Measurements from ENCODE around the gene PEA15.

PEA15 gene

DNA sequence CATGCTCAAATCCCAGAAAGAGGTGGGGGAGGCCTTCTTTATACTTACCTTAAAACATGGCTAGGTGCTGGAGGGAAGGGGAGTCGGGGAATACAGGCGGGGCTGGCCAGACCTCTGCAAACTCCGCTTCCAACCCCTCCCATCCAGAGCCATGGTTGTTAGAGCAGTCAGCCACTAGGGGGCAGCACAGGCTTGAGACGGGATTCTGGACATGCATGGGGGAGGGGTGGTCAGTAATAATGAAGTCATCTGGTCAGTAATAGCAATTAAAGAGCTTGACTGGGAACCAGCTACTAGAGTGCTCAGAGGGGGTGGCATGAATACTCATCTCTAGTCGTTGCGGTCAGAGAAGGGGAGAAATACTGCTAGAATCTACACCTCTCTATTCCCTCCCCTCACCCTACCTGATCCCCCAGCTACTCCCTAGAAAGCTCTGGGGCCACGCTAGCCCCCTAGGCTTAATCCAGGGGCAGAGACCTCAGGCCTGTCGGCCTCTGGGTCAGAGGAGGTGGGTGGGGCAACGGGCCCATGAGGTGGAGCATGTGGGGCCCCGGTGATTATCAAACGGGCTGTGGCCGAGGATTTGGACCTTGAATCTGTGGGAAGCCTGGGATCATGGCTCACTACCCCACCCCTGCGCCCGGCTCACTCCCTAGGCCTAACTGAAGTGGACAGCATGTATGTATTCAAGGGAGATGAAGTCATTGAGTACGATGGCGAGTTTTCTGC, 11.9 kb upstream of the PEA15 start (continued):
- TF ChIP-seq, protein P1, sequence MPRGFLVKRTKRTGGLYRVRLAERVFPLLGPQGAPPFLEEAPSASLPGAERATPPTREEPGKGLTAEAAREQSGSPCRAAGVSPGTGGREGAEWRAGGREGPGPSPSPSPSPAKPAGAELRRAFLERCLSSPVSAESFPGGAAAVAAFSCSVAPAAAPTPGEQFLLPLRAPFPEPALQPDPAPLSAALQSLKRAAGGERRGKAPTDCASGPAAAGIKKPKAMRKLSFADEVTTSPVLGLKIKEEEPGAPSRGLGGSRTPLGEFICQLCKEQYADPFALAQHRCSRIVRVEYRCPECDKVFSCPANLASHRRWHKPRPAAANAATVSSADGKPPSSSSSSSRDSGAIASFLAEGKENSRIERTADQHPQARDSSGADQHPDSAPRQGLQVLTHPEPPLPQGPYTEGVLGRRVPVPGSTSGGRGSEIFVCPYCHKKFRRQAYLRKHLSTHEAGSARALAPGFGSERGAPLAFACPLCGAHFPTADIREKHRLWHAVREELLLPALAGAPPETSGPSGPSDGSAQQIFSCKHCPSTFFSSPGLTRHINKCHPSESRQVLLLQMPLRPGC (tag by site-specific recombination; IDR thresholded peaks at IDR 0.05), result peak; percentile 60; the same call in 1 of the 2 replicates
- TF ChIP-seq ZNF626 (tag by site-specific recombination; IDR thresholded peaks at IDR 0.05) (no peak), ZNF558 (tag by site-specific recombination; IDR thresholded peaks at IDR 0.05) (peak; percentile 32; the same call in 1 of the 2 replicates), KLF10 (tag by site-specific recombination; IDR thresholded peaks at IDR 0.05) (no peak), ZBTB48 (tag by site-specific recombination; IDR thresholded peaks at IDR 0.05) (no peak), GLIS2 (tag by site-specific recombination; IDR thresholded peaks at IDR 0.05) (peak; percentile 40), ZNF501 (tag by site-specific recombination; IDR thresholded peaks at IDR 0.05) (0 out of 2 replicates have a peak, but pooled peaks have one; percentile 71), ZFP69B (tag by site-specific recombination; IDR thresholded peaks at IDR 0.05) (peak; percentile 36; the same call in 1 of the 2 replicates), SP2 (tag by site-specific recombination; IDR thresholded peaks at IDR 0.05) (0 out of 2 replicates have a peak, but pooled peaks have one; percentile 10), ZNF24 (tag by site-specific recombination; IDR thresholded peaks at IDR 0.05) (peak; percentile 84), ZNF571 (tag by site-specific recombination; IDR thresholded peaks at IDR 0.05) (no peak), YY2 (tag by site-specific recombination; IDR thresholded peaks at IDR 0.05) (no peak), ZNF138 (tag by site-specific recombination; IDR thresholded peaks at IDR 0.05; ENCODE audit: borderline replicate concordance) (no peak), ZEB2 (tag by site-specific recombination; IDR thresholded peaks at IDR 0.05) (peak; percentile 60), REPIN1 (tag by site-specific recombination; IDR thresholded peaks at IDR 0.05; ENCODE audit: low read depth) (no peak), BCL11A (tag by site-specific recombination; IDR thresholded peaks at IDR 0.05; ENCODE audit: low read depth) (peak; percentile 67), ZNF433 (tag by site-specific recombination; IDR thresholded peaks at IDR 0.05; ENCODE audit: low read depth) (no peak)
- TF ChIP-seq, protein P2, sequence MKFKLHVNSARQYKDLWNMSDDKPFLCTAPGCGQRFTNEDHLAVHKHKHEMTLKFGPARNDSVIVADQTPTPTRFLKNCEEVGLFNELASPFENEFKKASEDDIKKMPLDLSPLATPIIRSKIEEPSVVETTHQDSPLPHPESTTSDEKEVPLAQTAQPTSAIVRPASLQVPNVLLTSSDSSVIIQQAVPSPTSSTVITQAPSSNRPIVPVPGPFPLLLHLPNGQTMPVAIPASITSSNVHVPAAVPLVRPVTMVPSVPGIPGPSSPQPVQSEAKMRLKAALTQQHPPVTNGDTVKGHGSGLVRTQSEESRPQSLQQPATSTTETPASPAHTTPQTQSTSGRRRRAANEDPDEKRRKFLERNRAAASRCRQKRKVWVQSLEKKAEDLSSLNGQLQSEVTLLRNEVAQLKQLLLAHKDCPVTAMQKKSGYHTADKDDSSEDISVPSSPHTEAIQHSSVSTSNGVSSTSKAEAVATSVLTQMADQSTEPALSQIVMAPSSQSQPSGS (tag by site-specific recombination; IDR thresholded peaks at IDR 0.05; ENCODE audit: low read depth), result peak; percentile 80
- TF ChIP-seq, protein P3, sequence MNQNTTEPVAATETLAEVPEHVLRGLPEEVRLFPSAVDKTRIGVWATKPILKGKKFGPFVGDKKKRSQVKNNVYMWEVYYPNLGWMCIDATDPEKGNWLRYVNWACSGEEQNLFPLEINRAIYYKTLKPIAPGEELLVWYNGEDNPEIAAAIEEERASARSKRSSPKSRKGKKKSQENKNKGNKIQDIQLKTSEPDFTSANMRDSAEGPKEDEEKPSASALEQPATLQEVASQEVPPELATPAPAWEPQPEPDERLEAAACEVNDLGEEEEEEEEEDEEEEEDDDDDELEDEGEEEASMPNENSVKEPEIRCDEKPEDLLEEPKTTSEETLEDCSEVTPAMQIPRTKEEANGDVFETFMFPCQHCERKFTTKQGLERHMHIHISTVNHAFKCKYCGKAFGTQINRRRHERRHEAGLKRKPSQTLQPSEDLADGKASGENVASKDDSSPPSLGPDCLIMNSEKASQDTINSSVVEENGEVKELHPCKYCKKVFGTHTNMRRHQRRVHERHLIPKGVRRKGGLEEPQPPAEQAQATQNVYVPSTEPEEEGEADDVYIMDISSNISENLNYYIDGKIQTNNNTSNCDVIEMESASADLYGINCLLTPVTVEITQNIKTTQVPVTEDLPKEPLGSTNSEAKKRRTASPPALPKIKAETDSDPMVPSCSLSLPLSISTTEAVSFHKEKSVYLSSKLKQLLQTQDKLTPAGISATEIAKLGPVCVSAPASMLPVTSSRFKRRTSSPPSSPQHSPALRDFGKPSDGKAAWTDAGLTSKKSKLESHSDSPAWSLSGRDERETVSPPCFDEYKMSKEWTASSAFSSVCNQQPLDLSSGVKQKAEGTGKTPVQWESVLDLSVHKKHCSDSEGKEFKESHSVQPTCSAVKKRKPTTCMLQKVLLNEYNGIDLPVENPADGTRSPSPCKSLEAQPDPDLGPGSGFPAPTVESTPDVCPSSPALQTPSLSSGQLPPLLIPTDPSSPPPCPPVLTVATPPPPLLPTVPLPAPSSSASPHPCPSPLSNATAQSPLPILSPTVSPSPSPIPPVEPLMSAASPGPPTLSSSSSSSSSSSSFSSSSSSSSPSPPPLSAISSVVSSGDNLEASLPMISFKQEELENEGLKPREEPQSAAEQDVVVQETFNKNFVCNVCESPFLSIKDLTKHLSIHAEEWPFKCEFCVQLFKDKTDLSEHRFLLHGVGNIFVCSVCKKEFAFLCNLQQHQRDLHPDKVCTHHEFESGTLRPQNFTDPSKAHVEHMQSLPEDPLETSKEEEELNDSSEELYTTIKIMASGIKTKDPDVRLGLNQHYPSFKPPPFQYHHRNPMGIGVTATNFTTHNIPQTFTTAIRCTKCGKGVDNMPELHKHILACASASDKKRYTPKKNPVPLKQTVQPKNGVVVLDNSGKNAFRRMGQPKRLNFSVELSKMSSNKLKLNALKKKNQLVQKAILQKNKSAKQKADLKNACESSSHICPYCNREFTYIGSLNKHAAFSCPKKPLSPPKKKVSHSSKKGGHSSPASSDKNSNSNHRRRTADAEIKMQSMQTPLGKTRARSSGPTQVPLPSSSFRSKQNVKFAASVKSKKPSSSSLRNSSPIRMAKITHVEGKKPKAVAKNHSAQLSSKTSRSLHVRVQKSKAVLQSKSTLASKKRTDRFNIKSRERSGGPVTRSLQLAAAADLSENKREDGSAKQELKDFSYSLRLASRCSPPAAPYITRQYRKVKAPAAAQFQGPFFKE (tag by site-specific recombination; IDR thresholded peaks at IDR 0.05; ENCODE audit: borderline replicate concordance), result no peak
- TF ChIP-seq, protein P4, sequence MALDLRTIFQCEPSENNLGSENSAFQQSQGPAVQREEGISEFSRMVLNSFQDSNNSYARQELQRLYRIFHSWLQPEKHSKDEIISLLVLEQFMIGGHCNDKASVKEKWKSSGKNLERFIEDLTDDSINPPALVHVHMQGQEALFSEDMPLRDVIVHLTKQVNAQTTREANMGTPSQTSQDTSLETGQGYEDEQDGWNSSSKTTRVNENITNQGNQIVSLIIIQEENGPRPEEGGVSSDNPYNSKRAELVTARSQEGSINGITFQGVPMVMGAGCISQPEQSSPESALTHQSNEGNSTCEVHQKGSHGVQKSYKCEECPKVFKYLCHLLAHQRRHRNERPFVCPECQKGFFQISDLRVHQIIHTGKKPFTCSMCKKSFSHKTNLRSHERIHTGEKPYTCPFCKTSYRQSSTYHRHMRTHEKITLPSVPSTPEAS (tag by site-specific recombination; IDR thresholded peaks at IDR 0.05), result 0 out of 2 replicates have a peak, but pooled peaks have one; percentile 19
- TF ChIP-seq, protein P5, sequence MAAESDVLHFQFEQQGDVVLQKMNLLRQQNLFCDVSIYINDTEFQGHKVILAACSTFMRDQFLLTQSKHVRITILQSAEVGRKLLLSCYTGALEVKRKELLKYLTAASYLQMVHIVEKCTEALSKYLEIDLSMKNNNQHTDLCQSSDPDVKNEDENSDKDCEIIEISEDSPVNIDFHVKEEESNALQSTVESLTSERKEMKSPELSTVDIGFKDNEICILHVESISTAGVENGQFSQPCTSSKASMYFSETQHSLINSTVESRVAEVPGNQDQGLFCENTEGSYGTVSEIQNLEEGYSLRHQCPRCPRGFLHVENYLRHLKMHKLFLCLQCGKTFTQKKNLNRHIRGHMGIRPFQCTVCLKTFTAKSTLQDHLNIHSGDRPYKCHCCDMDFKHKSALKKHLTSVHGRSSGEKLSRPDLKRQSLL (tag by site-specific recombination; IDR thresholded peaks at IDR 0.05), result no peak
